Left cardiac atrium (tissue), 4 donors: ENCODE data around the gene PLPPR2. TPM values are rescaled to one million over a fixed set of nuclear protein-coding genes. Genes with fewer than 3 reads are reported as not detected.
"Not testable (repeated sequence)": the region's sequence is repeated elsewhere in the genome, so short reads cannot be mapped to it uniquely, and the experiment has no call there.

Source experiments
- ATAC-seq, 2 donors: fragments of 200-7000 bp; cut with Tn5 transposase; one replicate each; pipeline ENCODE4 v1.9.1; 2020; ENCODE audit warnings: mild to moderate bottlenecking in 2 of 2, moderate library complexity in 2 of 2
- DNase-seq: peaks from one replicate; pipeline ENCODE4 v3.0.0-alpha.2; 2020
- intact Hi-C, 2 donors: fragments of 100-400 bp; cut with DNase I; formaldehyde crosslinking; loops; one replicate each; pipeline versions ENCODE4 v1.14.1 to v1.15.1; 2022 to 2023
- total RNA-seq, 2 donors: library from RNA; stranded (reverse); fragmentation: NEBNext Ultra II Directional; extraction: Animal tissue kit (Norgen Biotek cat#: 25700); gene quantifications; one replicate each; pipeline ENCODE4 v1.2.1, GENCODE V29; 2021
- donor health status: DM: no; HTN: yes; CAD: no.
- donor health status: DM: no; HTN: yes; CAD: no; lungs with severe emphysema.
- donor health status: DM: yes; HTN: yes; CAD: no.
- donor health status: Dilated cardiomyopathy.

PLPPR2 gene
- total RNA-seq, 2 donors from 2014 or later, result 23.5 to 28.3 TPM

- intact Hi-C loops, result no loop called here
- no peak for DNase-seq
- ATAC-seq, result peak; percentile 21 to 45
Observed at GRCh38 chr19:11338569-11339253, 16.5 kb upstream of the PLPPR2 start.

DNA sequence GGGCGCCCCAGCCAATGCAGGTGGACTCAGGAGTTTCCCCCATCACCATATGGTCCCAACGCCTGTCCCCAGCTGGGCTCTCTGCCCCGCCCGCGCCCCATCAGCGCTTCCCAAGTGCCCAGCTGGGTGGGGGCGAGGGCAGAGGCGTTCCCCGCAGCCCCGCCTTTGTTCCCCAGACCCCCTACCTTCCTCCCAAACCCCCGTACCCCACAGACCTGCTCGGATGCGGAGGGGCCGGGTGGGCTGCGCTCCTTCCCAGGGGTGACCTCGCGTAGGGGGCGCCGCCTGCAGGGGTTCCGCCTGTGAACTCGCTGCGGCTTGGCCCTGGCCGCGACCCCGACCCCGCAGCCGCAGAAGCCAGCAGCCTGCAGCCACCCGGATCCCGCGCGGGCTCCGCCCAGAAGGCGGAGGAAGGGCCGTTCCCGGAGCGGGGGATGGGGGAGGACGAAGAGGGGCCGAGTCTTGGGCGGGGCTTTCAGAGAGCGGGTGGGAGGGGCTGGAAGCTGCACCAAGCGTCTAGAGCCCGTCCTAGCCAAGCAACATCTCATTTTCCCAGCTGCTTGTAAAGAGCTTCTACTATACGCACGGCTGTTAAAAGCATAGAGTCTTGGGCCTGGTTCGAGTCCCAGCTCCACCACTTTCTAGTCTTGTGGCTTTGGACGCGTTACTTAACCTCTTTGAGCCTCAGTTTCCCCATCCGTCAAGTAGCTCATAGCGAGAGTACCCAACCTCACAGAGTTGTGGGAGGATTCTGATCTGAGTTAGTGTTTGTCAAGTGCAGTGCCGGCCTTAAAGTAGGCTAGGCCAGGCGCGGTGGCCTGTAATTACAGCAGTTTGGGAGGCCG, 15.8 kb upstream of the PLPPR2 start, which contains the start of gene RAB3D:
TSS of gene RAB3D (minus strand) at position 404 of the 845 bp plus-strand sequence. CDS start 2,258 bp downstream, outside the sequence.
- peak; percentile 94 for DNase-seq
- intact Hi-C loops, result no loop called here
- peak; percentile 97 to 98 for ATAC-seq

DNA sequence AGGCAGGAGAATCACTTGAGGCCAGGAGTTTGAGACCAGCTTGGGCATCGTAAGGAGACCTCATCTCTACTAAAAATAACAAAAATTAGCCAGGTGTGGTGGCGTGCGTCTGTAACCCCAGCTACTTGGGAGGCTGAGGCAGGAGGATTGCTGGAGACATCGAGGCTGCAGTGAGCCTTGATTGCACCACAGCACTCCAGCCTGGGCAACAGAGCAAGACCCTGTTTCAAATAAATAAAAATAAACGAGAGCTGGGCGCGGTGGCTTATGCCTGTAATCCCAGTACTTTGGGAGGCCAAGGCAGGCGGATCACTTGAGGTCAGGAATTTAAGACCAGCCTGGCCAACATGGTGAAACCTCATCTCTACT, 15.1 kb upstream of the PLPPR2 start:
- intact Hi-C loops, DNase-seq, ATAC-seq: not testable (repeated sequence)

GRCh38 chr19:11342429-11342828, 12.8 kb upstream of the PLPPR2 start:
- intact Hi-C loops, result no loop called here
- DNase-seq (no peak), ATAC-seq (no peak)

GRCh38 chr19:11345122-11345803, 10.0 kb upstream of the PLPPR2 start:
- intact Hi-C loops, result no loop called here
- ATAC-seq, result no peak
- DNase-seq, result no peak

- intact Hi-C loops, result no loop called here
- peak; percentile 96 to 97 for ATAC-seq
- peak; percentile 99 for DNase-seq
Observed at GRCh38 chr19:11346104-11346940, 8.9 kb upstream of the PLPPR2 start, which contains the start of the genes CCDC159 and TMEM205. TSS of gene CCDC159 (plus strand) at chr19:11346519. CDS start at chr19:11346607, 88 bp downstream. TSS of gene TMEM205 (minus strand) at chr19:11346268. CDS start at chr19:11345619, 649 bp downstream.

- intact Hi-C loops, result no loop called here
- ATAC-seq (no peak), DNase-seq (no peak)
Observed at GRCh38 chr19:11347546-11348039, 7.6 kb upstream of the PLPPR2 start.

- intact Hi-C loops, result no loop called here
- DNase-seq (no peak), ATAC-seq (no peak)
Observed at GRCh38 chr19:11349171-11349570, 6.1 kb upstream of the PLPPR2 start.

DNA sequence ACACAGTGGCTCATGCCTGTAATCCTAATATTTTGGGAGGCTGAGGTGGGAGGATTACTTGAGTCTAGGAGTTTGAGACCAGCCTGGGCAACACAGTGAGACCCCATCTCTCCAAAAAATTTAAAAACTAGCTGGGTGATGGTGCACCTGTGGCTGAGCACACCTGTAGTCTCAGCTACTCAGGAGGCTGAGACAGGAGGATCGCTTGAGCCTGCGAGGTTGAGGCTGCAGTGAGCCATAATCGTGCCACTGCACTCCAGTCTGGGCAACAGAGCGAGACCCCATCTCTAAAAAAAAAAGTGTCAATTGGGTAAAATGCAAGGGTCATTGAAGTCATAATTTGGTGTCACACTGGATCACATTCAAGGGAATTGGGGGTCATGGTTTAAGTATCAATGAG, 1.1 kb upstream of the PLPPR2 start:
- ATAC-seq, DNase-seq, intact Hi-C loops: not testable (repeated sequence)

DNA sequence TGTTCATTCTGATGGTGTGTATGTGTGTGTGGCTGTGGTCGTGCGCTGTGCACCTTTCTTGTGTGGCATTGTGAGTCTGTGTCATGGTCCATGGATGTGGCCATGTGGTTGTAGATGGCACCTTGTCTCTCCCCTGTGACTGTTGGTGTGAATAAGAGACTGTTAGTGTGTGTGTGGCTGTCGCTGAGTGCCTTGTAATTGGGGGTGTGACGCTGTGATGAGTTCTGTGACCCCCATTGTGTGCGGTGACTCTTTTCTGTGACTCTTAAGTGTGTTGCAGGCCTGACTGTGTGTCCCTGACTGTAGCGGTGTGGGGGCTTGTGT, 804 bp downstream of the PLPPR2 start:
- intact Hi-C loops, result no loop called here
- ATAC-seq (no peak), DNase-seq (no peak)

DNA sequence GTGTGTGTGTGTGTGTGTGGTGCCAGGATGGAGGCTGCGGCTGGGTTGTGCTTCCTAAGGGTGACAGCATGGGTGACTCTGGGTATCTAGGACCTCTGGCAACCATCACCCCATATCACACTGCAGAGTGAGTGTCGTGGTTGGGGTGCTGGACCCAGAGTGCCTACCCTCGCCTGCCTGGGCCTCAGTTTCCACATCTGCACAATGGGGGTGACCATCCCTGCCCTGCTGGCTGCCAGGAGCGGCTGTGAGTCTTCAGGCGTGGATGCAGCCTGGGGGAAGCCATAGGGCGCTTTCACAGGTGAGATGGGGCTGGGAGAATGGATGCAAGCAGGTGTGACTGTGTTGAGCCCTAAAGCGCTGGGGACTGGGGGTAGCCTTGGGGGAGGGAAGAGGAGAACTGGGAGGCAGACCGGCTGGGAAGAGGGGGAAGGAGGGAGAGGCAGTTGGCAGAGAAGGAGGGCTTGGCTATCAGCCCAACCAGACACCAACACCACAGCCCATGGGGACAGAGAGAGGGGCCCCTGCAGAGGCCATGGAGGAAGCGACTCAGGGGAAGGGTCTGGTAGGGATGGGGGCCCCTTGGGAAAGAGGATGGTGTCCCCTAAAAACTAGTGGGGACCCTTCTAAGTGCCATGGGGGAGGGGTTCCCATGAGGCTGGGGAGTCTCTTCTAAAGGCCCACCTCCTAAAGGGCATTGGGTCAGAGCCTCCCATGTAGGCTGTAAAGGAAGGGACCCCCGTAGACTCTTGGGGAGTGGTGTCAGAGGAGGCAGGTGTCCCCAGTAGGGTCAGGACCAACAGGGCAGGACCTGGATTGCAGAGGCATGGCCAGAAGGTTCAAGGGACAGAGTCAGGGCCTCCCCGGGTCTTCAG, 1.7 kb downstream of the PLPPR2 start:
- DNase-seq (no peak), ATAC-seq (no peak)
- intact Hi-C loops, result no loop called here

GRCh38 chr19:11359421-11359820, 4.2 kb downstream of the PLPPR2 start:
- no peak for DNase-seq
- intact Hi-C loops, result no loop called here
- no peak for ATAC-seq

DNA sequence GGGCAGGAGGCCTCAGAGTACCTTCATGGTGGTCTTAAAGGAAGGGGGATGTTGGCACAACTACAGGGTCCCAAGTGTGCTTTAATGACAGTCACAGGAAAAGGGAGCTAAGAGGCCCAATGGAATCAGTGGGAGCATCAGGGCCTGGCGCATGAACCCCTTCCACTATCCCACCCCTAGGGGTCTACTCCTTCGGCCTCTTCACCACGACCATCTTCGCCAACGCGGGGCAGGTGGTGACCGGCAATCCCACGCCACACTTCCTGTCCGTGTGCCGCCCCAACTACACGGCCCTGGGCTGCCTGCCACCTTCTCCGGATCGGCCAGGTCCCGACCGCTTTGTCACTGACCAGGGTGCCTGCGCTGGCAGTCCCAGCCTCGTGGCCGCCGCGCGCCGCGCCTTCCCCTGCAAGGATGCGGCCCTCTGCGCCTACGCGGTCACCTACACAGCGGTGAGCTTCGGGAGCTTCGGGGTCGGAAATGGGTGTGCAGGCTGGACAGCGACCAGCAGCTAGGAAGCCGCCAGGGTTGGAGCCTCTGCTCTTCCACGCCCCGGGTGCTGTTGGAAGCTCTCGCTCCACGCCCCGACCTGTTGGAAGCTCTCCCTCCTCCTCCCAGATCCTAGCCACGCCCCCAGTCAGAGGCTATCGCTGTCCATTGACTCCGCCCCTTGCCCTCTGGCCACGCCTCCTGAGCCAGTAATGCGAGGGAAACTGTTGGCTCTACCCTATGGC, 6.0 kb downstream of the PLPPR2 start:
- DNase-seq (peak; percentile 64), ATAC-seq (peak; percentile 31 to 40)
- intact Hi-C loops, result no loop called here

DNA sequence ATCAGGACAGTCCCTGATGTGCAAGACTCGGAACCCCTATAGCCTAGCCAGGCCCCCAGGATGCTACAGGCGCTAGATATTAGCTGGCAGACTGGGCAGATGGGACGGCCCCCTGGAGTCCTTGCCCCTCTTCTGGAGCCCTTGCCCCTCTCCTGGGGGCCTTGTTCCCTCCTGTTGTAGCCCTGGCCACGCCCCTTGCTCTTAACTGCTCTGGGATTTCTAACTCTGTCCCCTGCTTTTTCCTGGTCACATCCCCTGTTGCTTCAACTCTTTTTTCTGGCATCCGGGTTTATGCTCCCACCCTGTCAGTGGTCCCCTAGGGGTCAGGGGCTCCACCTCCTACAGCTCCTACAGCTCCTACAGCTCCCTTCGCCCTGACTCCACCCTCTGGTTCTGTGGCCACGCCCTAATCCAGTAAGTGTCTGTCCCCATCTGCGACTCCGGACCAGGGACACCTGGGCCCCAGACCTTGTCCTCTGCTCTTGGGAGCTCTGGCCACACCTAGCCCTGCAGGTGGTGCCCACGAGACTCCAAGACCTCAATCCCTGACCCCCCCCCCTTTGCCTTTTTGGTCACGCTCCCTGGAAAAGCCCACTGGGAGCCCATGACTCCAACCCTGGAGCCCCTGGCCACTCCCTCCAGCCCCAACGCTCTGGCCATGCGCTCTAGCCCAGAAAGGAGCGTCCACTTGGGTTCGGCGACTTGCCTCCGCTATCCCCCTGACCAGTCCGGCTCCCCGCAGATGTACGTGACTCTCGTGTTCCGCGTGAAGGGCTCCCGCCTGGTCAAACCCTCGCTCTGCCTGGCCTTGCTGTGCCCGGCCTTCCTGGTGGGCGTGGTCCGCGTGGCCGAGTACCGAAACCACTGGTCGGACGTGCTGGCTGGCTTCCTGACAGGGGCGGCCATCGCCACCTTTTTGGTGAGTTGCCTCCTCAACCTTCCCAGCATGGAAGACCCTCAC, 6.8 kb downstream of the PLPPR2 start:
- no peak for DNase-seq
- ATAC-seq, result no peak
- intact Hi-C loops, result no loop called here

- ATAC-seq (no peak), DNase-seq (no peak)
- intact Hi-C loops, result no loop called here
Observed at GRCh38 chr19:11363881-11364280, 8.6 kb downstream of the PLPPR2 start.

DNA sequence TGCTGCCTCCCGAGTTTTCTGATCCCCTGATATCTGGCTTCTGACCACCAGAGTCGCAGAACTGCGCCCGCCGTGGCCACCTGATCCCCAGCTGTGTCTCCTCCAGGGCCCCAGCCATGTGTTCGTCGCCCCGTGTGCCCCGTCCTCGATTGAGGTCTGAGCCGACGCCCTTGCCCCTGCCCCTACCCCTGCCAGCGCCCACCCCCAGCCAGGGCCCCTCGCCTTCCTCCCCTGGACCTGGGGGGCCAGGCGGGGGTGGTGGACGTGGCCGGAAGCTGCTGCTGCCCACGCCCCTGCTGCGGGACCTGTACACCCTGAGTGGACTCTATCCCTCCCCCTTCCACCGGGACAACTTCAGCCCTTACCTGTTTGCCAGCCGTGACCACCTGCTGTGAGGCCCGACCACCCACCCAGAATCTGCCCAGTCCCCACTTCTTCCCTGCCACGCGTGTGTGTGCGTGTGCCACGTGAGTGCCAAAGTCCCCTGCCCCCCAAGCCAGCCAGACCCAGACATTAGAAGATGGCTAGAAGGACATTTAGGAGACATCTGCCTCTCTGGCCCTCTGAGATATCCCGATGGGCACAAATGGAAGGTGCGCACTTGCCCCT, 9.2 kb downstream of the PLPPR2 start:
- no peak for ATAC-seq
- intact Hi-C loops, result no loop called here
- DNase-seq, result no peak
